Dermis blood vessel endothelial cell (primary cell): ENCODE measurements around the gene FAM72A. TPM values are rescaled to one million over a fixed set of nuclear protein-coding genes. Genes with fewer than 3 reads are reported as not detected.
"Not testable (repeated sequence)": the region's sequence is repeated elsewhere in the genome, so short reads cannot be mapped to it uniquely, and the experiment has no call there.

Source experiments
- DNase-seq: peaks from one replicate; pipeline ENCODE4 v3.0.0; 2010
- total RNA-seq: library from RNA; depleted of rRNA; stranded (reverse); fragments of >200 nt; gene quantifications from 2 replicates; pipeline ENCODE4 v1.2.3, GENCODE V29; 2014

The FAM72A gene
- total RNA-seq = 5.9 and 8.0 TPM in 2 replicates

- DNase-seq = peak; percentile 99
Measured at GRCh38 chr1:206202789-206203363, at the start of gene FAM72A. TSS of gene FAM72A (minus strand) at chr1:206202839. CDS start at chr1:206202025, 814 bp downstream.

GRCh38 chr1:206250953-206251681, 48.5 kb upstream of the FAM72A start:
- not testable (repeated sequence) for DNase-seq

DNA sequence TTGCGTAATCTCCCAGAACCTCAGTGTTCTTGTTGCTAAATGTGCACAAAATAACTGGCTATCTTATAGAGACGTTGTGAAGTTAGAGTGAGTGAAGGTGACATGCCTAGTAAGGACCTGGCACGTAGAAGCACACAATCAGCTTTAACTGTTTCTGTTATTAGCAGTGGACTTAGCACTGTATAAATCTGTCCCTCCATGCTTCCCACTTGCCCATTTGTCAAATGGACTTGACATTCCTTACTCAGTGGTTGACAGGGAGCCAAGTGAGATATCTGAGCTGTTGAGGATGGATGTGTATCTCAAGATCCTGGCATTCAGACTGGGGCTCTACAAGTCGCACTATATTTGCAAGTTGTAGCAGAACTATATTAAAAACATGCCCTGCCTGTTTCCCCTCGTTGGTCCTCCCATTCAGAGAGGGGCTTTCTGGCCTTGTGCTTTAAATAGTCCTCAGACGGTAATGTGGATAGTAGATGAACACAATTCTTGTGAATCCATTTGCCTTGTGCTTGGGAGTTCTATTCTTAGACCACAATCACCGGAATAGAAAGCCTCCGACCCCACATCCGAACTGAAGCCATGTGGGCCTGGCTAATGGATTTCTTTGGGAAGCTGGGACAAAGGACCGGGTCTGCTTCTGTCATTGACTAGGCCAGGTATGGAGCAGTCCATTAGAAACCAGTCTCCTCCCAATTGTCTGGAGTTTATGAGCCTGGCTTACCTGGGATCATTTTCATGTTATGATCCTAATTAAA, 43.7 kb upstream of the FAM72A start:
- not testable (repeated sequence) for DNase-seq

DNA sequence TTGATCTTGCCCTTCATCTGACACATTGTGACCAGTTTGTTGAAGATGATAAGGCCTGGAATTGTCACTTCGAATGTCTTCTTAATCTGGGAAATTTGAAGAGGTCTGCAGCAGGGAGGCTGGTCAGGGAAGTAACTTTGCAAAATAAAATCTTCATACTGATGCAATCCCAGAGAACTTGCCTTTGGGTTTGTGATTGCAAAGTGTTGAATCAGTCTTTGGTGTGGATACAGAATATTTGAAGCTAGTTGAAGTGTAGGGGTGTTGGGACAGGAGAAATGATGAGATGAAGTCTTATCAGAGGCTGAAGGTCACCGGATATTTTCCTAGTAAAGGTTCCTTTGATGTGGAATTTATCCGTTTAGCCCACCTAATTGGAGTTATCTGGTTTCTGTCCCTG, 42.8 kb upstream of the FAM72A start:
- not testable (repeated sequence) for DNase-seq

DNA sequence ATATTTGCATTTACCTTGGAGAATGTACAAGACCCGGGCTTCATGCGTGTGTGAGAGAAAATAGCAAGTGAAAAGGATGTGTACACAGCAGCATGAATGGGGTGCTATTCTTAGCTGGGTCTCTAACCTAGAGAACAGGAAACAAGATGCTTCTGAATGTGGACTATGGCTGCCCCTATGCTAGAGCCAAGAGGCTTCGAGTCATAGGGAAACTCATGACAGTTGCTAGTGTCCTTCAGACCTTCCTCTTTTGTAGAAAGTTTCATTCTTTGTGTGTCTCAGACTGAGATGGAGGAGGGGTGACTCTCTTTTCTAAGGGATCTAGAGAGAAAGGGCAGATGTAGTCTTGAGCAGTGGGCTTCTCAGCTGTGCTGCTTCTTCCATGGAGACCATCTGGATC, 40.7 kb upstream of the FAM72A start:
- DNase-seq = peak; percentile 33

- not testable (repeated sequence) for DNase-seq
Measured at GRCh38 chr1:206240288-206240687, 37.6 kb upstream of the FAM72A start.

DNA sequence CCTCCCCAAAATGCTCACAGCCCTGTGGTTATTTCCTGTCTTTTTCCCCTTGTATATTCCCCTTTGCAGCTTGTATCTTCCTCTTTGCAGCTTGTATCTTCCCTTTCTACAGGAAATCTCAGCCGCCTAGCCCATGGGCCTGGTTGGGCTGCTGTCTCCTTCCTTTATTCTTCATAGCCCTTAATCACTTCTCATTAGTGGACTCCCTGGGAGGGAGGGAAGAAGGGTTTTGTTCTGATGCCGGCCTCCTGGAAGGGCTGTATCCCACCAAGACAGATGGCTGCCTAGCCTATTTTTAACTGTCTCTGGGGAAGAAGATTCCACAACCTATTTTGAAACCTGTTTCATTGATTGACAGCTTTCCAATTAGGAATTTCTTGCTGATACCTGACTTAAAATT, 32.6 kb upstream of the FAM72A start:
- DNase-seq = not testable (repeated sequence)

- DNase-seq = not testable (repeated sequence)
Measured at GRCh38 chr1:206234189-206234916, 31.7 kb upstream of the FAM72A start.

DNA sequence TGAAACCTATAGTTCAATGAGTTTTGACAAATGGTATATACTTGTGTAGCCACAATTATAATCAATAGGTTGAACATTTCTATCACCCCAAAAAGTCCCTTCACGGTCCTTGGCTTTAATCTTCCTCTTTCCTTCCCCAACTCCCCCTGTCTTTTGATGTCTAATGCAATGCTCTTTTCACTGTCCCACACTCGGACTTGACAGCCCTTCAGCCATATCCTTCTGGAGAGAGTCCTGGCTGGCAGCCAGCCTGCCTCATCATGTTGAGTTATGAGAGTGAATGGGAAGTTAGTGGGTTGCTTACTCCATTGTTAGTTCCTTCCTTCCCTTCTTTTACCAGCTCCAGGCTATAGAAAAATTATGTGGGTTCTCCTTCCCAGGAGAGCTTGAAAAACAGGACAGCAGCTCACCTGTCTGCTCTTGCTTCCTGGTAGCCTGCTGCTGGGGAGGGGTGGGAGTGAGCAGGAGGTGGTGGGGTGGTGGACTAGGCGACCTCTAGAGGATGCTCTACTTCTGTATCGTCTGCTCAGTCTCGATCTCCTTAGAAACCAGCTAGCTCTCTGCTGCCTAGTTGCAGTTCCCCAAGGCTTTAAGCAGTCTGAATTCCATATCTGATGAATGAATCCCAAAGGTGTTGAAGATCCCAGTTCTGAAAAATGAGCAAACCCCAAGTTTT, 30.5 kb upstream of the FAM72A start:
- DNase-seq = not testable (repeated sequence)

GRCh38 chr1:206231989-206232388, 29.4 kb upstream of the FAM72A start:
- DNase-seq = peak; percentile 15

- not testable (repeated sequence) for DNase-seq
Measured at GRCh38 chr1:206229286-206229685, 26.6 kb upstream of the FAM72A start.

- DNase-seq = not testable (repeated sequence)
Measured at GRCh38 chr1:206226886-206227285, 24.2 kb upstream of the FAM72A start.

GRCh38 chr1:206225386-206225785, 22.7 kb upstream of the FAM72A start:
- DNase-seq = not testable (repeated sequence)

DNA sequence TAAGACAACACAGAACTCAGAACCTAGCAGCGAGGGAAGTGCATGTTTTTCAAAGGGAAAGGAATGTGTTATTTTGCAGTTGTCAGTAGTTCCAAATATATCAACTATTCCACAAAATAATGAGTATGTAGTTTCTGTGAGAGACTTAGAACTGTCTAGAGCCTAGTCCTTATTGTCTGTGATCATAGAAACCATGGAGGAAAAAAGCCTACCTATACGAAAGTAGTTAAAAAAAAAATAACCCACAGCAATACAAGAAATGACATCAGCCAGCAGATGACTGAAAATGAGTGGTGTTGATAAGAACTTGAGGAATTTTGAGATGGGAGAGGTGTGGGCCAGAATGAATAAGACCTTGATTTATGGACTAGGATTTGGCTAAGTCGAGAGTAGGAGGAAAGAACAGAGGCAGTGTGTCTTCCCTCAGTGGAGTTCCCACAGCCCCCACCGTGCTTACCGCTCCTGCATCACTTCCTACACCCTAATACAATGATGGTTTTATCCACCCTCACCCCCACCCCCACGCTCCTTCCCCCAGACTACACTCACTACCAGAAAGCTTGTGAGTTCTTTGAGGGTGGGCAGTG, 21.6 kb upstream of the FAM72A start:
- DNase-seq = not testable (repeated sequence)

- DNase-seq = not testable (repeated sequence)
Measured at GRCh38 chr1:206221585-206221984, 18.9 kb upstream of the FAM72A start.

DNA sequence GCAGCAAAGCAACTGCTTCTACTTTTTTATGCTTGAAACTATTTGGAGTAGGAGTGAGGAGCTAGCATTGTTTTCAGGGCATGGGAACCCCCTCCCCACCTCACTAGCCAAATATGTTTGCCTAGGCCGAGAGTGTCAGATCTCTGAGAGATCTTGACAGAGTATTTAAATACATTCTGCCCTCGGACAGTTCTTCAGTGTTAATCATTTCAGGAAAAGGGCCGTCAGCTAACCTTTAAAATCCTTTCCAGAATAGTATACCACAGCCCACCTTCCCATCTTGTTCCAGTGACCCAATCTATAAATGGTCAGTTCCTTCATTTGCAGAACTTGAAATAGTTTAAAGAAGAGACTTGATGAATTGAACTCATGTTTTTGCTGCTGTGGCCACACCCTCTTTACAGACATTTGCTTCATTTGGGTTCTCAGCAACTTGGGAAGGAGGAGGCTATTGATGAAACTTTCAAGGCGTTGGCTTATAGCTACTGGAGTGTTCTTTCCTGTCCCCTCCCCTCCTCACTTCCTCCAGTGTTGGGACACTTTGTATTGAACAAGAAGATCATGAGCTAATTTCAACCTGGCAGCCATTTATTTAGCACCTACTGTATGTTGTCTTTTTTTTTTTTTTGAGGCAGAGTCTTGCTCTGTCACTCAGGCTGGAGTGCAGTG, 17.8 kb upstream of the FAM72A start:
- DNase-seq = peak; percentile 1

DNA sequence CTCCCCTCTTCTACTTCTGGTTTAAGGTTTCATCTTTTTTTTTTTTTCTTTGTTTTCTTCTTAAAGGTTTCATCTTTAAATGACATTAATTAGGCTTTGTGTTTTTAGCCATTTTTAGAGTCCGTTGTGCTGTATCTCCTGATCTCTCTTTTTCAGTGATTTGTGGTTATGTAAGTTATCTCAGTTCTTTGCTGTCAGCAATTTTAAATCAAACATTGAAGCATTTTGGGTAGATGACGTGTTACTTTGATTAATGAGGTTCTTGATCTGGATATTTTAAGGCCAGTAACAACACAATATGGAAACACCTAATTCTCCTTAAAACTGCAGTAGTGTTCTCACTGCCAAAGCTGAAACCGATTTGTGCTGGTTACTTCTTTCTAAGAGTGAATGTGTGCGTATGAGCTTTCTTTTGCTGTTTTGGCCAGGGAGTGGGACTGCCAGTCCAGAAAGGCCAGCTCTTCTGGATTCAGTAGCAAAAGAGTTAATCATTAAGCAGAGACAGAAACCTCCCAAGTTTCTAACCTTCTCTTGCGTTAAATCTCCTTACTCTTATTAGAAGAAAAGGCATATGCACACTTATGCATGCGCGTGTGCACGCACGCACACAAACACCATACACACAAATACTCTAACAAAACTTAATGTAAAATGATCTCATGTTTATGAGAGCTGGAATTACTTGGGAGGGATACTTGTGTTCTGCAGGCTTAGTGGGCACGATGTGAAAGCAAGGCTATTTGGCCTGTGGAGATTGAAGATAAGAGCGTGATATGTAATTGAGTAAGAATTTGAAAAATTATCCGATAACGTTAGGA, 17.1 kb upstream of the FAM72A start:
- DNase-seq = not testable (repeated sequence)

GRCh38 chr1:206218765-206219164, 16.1 kb upstream of the FAM72A start:
- DNase-seq = not testable (repeated sequence)

- DNase-seq = not testable (repeated sequence)
Measured at GRCh38 chr1:206218285-206218684, 15.6 kb upstream of the FAM72A start.
